Skeletal muscle tissue (tissue), 4 donors: ENCODE data around the gene MTA1. TPM values are rescaled to one million over a fixed set of nuclear protein-coding genes. Genes with fewer than 3 reads are reported as not detected.

ENCODE experiments used
- H3K27ac ChIP-seq: one replicate; pipeline ENCODE4 v1.7.0; 2013; ENCODE audit warnings: mild to moderate bottlenecking, low read depth, low read length, inconsistent platforms
- H3K27me3 ChIP-seq, 3 donors: one replicate each; pipeline ENCODE4 v1.7.0; 2013; ENCODE audit warnings: low read length in 3 of 3; ENCODE audit not compliant: control insufficient read depth in 3 of 3, insufficient read depth in 3 of 3
- H3K36me3 ChIP-seq, 3 donors: one replicate each; pipeline ENCODE4 v1.7.0; 2013; ENCODE audit warnings: low read length in 3 of 3; ENCODE audit not compliant: control insufficient read depth in 3 of 3, insufficient read depth in 3 of 3
- H3K4me1 ChIP-seq, 3 donors: one replicate each; pipeline ENCODE4 v1.7.0; 2013; ENCODE audit warnings: low read length in 3 of 3, mild to moderate bottlenecking in 3 of 3; ENCODE audit not compliant: control insufficient read depth in 3 of 3, insufficient read depth in 3 of 3
- H3K4me3 ChIP-seq, 3 donors: one replicate each; pipeline ENCODE4 v1.7.0; 2013; ENCODE audit warnings: low read length in 3 of 3
- H3K9ac ChIP-seq, 3 donors: one replicate each; pipeline ENCODE4 v1.7.0; 2013; ENCODE audit warnings: low read length in 3 of 3, mild to moderate bottlenecking in 3 of 3, moderate library complexity in 2 of 3, low read depth in 1 of 3
- H3K9me3 ChIP-seq, 3 donors: one replicate each; pipeline ENCODE4 v1.7.0; 2013; ENCODE audit warnings: low read length in 3 of 3; ENCODE audit not compliant: control insufficient read depth in 3 of 3
- total RNA-seq: library from RNA; depleted of rRNA; stranded (reverse); fragments of >200 nt; gene quantifications from one replicate; pipeline ENCODE4 v1.2.3, GENCODE V29; 2014
- donor health status: Osteomylitis.

Gene MTA1
- total RNA-seq, 1 donor from 2014 or later: 19.3 TPM

DNA sequence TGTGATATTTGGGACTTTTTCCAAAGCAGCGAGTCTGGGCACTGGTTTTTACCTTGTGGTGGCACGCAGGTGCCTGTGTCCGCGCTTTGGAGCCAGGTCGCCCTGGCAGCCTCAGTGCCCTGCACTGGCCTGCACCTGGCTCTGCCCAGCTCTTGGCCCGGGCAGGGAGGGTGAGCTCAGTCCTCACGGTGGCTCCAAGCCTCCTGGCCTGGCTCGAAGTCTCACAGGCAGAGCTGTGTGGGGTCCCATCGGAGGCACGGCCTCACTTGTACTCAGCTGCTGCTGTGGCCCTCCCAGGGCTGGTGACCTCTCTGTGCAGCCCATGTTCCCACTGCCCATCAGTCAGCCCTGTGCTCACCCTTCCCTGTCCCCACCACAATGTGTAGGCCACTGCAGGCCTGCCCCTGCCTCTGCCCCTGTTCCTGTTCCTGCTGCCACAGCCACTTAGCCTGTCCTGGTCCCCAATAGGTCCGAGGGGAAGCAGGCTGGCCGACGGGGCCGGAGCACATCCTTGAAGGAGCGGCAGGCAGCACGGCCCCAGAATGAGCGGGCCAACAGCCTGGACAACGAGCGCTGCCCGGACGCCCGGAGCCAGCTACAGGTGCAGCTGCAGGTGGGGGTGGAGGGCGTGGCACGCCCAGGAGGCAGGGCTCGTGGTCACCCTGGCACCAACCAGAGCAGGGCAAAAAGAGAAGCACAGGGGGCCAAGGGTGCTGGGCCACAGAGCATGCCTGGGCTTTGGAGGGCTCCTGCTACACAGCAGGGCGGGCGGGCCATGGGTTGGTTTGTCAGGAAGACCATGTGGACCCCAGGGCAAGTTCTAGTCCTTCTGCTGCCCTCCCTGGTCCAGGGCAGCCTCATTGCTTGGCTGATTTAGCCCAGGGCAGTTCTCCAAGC, 37.9 kb upstream of the MTA1 start:
- H3K9me3 ChIP-seq: no peaks in the 10 kb centered on the region
- H3K27ac ChIP-seq: no peak overlapping the region
- H3K9ac ChIP-seq: no peak overlapping the region
- peaks cover 34 to 41% (median 41%) of the 10 kb centered on the region in 3 donors for H3K36me3 ChIP-seq
- H3K4me3 ChIP-seq: no peak overlapping the region
- H3K4me1 ChIP-seq: no peaks in the 10 kb centered on the region
- H3K27me3 ChIP-seq: no peaks in the 10 kb centered on the region

DNA sequence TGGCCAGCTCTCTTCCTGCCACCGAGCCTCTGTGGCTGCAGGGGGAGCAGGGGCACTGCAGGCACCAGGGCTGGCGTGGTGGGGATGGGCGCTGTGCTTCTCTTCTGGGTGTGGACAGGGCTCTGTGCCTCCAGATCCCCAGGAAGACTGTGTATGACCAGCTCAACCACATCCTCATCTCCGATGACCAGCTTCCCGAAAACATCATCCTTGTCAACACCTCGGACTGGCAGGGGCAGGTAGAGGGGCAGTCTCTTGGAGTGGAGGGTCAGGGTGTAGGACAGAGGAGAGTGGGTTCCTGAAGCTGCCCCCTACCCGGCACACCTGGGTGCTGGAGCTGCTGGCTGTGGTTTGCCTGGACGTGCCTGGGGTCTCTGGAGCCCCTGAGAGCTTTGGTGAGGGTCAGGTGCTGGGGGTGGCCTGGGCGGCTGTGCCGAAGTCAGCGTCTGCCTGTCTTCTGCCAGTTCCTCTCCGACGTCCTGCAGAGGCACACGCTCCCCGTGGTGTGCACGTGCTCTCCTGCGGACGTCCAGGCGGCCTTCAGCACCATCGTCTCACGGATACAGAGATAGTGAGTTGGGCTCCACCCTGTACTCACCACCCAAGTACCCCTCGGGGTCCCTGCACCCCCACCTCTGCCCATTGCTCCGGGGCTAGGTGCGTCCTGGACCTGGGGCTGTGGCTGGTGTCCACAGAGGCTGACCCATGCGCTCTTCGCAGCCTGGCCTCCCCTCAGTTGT, 37.1 kb upstream of the MTA1 start:
- H3K9ac ChIP-seq: no peak overlapping the region
- H3K36me3 ChIP-seq: peaks cover 38 to 48% (median 43%) of the 10 kb centered on the region in 3 donors
- H3K27me3 ChIP-seq: no peaks in the 10 kb centered on the region
- no peaks in the 10 kb centered on the region for H3K9me3 ChIP-seq
- H3K27ac ChIP-seq: no peak overlapping the region
- H3K4me1 ChIP-seq: peaks cover 0 to 2% (median 2%) of the 10 kb centered on the region in 3 donors
- no peak overlapping the region for H3K4me3 ChIP-seq

DNA sequence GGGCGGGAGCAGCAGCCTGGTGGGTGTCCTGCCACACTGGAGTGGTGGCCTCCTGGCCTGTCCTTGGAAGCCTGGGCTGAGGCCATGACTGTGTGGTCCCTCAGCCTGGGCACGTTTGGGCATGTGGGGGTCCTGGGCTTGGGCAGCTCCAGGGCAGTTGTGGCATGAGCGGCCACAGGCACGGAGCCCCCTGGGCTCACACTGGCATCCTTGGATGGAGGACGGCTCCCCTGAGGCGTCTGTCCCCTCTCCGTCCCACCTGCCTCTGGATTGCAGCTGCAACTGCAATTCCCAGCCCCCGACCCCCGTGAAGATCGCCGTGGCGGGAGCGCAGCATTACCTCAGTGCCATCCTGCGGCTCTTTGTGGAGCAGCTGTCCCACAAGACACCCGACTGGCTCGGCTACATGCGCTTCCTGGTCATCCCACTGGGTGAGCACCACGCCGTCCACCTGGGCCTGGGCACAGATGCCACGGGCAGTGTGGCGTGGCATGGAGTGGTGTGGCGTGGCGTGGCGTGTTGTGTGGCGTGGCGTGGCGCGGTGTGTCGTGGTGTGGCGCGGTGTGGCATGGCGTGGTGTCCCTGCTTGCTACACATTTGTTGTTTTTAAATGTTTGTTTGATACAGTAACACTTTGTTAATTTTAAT, 36.4 kb upstream of the MTA1 start:
- no peaks in the 10 kb centered on the region for H3K27me3 ChIP-seq
- H3K4me1 ChIP-seq: peaks cover 0 to 6% (median 2%) of the 10 kb centered on the region in 3 donors
- H3K27ac ChIP-seq: no peak overlapping the region
- no peak overlapping the region for H3K4me3 ChIP-seq
- peaks cover 41 to 48% (median 47%) of the 10 kb centered on the region in 3 donors for H3K36me3 ChIP-seq
- no peaks in the 10 kb centered on the region for H3K9me3 ChIP-seq
- H3K9ac ChIP-seq: no peak overlapping the region

DNA sequence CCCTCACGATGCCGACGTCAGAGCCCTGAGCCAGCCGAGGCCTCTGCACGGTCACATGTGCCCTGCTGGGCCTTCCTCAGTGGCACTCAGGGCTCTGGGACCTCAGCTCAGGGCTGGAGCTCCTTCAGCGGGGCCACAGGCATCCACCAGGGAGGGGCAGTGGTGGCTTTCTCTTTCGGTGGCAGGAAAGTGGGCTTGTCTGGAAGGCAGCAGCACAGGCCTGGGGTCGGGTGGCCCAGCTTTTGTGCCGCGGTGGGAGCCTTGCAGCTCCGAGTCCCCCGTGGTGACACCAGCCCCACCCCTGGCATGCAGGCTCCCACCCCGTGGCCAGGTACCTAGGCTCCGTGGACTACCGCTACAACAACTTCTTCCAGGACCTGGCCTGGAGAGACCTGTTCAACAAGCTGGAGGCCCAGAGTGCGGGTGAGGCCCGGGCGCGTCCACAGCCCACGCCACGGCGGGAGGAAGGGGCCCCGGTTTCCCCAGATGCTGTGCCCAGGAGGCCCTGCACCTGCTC, 35.5 kb upstream of the MTA1 start:
- peaks cover 2 to 15% (median 7%) of the 10 kb centered on the region in 3 donors for H3K4me1 ChIP-seq
- H3K27me3 ChIP-seq: no peaks in the 10 kb centered on the region
- no peaks in the 10 kb centered on the region for H3K9me3 ChIP-seq
- H3K9ac ChIP-seq: no peak overlapping the region
- no peak overlapping the region for H3K4me3 ChIP-seq
- H3K36me3 ChIP-seq: peaks cover 41 to 50% (median 49%) of the 10 kb centered on the region in 3 donors
- H3K27ac ChIP-seq: no peak overlapping the region

DNA sequence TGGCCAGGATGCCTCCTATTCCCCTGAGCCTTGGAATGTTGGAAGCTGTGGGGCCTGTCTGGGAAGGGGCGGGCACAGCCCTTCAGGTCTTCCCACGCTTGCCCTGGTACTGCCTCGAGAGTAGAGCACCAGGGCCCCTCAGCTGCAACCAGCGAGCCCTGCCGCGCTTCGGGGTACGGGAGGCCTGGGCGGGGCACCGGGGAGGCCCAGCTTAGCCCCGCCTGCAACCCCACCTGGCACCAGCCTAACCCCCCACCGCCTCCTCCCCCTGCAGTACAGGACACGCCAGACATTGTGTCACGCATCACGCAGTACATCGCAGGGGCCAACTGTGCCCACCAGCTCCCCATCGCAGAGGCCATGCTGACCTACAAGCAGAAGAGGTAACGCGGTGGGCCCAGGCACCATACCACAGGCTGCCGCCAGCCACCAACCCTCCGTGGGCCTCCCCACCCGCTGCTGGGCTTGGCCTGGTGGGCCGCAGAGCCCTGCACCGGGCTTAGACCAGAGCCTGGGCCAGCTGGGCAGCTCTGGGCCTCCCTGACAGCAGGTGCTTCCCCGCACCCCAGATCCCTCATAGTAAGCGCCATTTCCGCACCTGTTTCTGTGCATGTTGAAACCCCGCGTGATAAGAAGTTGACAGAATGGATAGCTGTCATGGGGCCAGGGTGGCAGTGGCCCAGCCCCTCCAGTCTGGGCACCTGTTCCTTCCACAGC, 34.9 kb upstream of the MTA1 start:
- Histone ChIP-seq H3K9me3 (no peaks in the 10 kb centered on the region), H3K4me1 (peaks cover 9 to 22% (median 13%) of the 10 kb centered on the region in 3 donors), H3K27me3 (no peaks in the 10 kb centered on the region), H3K4me3 (no peak overlapping the region), H3K9ac (no peak overlapping the region), H3K36me3 (peaks cover 41 to 49% (median 49%) of the 10 kb centered on the region in 3 donors), H3K27ac (no peak overlapping the region)

DNA sequence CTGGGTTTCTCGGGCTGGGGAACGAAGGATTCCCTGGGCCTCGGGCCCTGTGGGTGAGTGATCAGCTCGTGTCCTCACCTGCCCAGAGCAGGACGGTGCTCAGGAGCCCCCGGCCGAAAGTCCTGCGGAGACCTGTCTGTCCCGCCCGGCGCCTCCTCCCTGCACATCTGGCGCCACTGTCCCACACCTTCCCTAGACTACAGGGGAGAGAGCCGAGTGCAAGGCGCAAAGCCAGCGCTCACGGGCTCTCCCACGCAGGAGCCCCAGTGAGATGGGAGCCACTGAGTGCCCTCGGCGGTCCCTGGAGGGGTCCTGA, 34.3 kb upstream of the MTA1 start:
- Histone ChIP-seq H3K36me3 (peaks cover 41 to 46% (median 45%) of the 10 kb centered on the region in 3 donors), H3K27ac (no peak overlapping the region), H3K27me3 (no peaks in the 10 kb centered on the region), H3K4me3 (no peak overlapping the region), H3K4me1 (peaks cover 14 to 27% (median 19%) of the 10 kb centered on the region in 3 donors), H3K9me3 (no peaks in the 10 kb centered on the region), H3K9ac (no peak overlapping the region)

DNA sequence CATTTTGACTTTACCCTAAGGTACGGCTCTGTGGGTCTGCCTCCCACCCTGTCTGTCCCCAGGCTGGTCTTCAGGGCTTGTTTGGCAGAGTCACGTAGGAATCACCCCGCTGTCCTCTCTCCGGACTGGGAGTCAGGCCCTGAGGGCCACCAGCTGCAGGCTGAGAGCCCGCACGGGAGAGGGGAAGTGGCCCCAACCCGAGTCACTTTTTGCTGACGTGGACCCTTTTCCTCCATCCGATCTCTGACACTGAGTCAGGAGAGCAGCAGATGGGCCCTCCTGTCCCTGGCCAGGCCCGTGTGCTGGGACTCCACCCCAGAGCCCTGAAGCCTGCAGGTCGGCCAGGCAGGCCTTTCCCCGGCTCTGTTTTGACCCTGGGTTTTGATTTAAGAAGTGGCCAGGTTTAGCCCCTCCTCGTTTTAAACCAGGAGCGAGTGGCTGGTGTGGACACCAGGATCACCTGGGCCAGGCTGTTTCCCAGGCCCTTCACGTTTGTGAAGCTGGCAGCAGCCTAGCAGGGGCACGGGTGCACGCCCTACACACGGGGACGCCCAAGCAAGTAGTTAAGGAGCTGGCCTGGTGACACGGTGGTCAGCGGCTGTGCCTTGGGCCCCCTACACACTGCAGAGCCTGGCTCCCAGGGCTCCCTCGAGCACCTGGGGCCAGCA, 33.8 kb upstream of the MTA1 start:
- no peaks in the 10 kb centered on the region for H3K9me3 ChIP-seq
- H3K4me1 ChIP-seq: peaks cover 16 to 33% (median 23%) of the 10 kb centered on the region in 3 donors
- peaks cover 42 to 49% (median 43%) of the 10 kb centered on the region in 3 donors for H3K36me3 ChIP-seq
- no peaks in the 10 kb centered on the region for H3K27me3 ChIP-seq
- no peak overlapping the region for H3K9ac ChIP-seq
- no peak overlapping the region for H3K27ac ChIP-seq
- H3K4me3 ChIP-seq: no peak overlapping the region

DNA sequence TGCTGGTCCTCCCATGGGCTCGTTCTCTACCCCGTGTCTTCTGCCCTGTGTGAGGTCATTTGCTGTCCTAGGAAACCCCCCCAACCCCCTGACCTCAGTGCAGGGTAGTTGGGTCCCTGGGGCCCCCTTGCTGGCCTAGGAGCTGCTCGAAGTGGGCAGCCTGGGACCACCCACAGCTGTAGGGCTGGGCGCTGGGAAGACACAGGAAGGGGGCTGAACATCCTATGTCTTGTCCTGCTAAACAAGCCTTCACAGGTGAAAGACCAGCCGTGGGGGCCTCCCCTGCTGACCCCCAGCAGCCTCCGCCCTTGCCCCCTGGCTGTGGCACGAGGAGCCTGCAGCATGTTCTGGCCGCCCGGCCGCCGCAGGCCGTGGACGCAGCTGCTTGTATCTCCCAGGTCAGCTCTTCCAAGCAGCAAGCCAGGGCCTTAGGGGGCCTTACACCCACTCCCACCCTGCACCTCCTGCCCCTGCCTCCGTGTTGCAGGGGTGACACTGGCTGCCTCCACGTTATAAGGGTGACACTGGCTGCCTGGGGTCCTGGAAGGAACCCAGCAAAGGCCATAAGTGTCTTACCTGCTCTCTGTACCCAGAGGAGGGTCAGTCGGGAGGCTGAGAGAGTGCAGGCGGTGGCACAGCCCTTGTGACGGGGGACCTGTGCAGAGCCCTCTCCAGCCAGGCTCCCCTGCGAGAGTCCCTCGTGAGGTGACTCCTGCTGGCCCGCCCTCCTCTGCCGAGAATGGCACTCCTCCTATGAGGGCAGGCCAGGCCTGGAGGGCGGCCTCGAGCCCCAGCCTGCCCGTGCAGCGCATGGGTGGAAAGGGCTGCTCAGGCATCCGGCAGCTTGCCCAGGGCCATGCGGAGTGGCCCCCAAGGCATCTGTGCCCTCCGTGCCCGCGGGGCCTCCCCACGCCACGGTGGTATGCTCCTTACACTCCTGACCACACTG, 32.8 kb upstream of the MTA1 start:
- Histone ChIP-seq H3K4me1 (peaks cover 16 to 36% (median 23%) of the 10 kb centered on the region in 3 donors), H3K27ac (no peak overlapping the region), H3K9ac (no peak overlapping the region), H3K4me3 (no peak overlapping the region), H3K9me3 (no peaks in the 10 kb centered on the region), H3K27me3 (no peaks in the 10 kb centered on the region), H3K36me3 (peaks cover 39 to 49% (median 46%) of the 10 kb centered on the region in 3 donors)
